Measurements from ENCODE around the gene EPHB2.

DNA sequence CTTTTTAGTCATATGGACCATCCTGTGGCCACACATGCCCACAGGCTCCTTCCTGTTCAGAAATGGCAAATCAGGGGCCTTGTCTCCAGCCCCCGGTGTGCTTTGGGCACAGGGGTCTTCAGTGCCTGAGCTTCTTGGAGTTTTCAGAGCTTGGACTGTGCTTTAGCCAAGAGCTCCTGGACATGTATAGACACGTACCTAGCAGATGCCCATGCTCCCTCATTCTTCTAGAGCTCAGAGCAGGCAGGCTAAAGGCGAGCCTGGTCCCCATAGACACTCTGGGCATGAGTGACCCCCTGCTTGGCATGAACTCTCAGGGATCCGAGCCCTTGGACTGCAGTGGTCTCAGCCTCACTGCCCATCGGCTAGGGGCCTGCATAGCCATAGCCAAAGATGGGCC is 106.8 kb downstream of the EPHB2 start:
- TF ChIP-seq, protein P1, sequence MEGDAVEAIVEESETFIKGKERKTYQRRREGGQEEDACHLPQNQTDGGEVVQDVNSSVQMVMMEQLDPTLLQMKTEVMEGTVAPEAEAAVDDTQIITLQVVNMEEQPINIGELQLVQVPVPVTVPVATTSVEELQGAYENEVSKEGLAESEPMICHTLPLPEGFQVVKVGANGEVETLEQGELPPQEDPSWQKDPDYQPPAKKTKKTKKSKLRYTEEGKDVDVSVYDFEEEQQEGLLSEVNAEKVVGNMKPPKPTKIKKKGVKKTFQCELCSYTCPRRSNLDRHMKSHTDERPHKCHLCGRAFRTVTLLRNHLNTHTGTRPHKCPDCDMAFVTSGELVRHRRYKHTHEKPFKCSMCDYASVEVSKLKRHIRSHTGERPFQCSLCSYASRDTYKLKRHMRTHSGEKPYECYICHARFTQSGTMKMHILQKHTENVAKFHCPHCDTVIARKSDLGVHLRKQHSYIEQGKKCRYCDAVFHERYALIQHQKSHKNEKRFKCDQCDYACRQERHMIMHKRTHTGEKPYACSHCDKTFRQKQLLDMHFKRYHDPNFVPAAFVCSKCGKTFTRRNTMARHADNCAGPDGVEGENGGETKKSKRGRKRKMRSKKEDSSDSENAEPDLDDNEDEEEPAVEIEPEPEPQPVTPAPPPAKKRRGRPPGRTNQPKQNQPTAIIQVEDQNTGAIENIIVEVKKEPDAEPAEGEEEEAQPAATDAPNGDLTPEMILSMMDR (IDR thresholded peaks at IDR 0.05): no peak
- TF ChIP-seq EZH2 (IDR thresholded peaks at IDR 0.05; ENCODE audit: borderline replicate concordance, insufficient read depth, low read depth, low read length, poor library complexity, severe bottlenecking): no peak

All from B cell (primary cell).